ENCODE measurements around the gene CAMK2D.
A peak's percentile ranks its signal among the peaks of the same experiment; 100 is the strongest.

The CAMK2D gene

DNA sequence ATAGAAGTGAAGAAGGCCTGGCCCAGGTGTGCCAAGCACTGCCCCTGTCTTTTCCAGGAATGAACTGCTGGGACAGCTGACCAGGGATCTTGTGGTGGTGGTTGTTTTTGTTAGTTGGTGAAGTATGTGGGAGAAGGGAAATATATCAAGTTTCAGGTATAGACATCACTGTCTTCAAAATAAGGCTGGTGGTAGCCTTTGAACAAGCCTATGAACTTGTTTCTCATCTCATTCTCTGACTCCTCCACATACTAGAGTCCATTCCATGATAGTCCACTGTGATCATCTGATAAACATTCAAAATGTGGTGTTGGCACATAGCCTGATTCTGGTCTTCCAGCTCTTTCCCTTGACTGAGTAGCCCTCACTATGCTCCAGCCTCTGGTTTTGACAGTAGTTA, 303.7 kb downstream of the CAMK2D start:
- no peak for DNase-seq

DNA sequence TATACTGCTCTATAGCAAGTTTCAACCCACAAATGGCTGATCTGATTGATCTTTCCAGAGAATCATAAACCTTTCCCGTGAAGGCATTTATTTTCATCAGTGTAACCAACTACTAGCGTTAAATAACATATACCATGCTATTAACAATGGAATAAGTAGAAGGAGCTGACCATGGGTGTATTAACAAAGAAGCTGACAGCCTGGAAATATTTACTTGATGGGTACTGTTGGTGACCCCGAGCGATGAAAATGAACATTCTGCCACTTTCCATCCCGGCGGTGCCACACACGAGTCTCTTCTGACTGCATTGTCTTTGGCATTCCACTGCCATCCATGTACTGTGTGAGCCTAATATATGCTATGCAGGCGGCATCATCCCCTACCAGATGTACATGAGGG, 304.4 kb downstream of the CAMK2D start:
- no peak for DNase-seq

DNA sequence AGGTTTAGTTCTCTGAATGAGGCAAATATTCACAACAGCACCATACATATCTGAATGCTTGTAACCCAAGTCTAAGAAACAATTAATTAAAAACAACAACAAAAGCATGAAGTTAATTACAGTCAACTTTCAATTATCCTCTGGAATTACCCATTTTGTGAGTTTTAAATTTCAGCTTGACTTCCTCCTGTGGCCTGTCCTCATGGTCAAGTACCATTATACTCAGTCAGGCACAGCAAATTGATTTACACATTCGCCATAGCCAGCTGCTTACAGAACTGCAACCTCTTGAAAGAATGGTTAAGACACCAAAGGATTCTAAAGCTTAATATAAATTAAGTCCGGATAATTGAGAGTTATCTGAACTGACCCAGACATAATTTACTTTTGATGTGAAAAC, 306.5 kb downstream of the CAMK2D start:
- DNase-seq = no peak

- DNase-seq = no peak
Observed at GRCh38 chr4:113452868-113453620, 308.5 kb downstream of the CAMK2D start.

GRCh38 chr4:113452152-113452551, 309.4 kb downstream of the CAMK2D start:
- DNase-seq = no peak

DNA sequence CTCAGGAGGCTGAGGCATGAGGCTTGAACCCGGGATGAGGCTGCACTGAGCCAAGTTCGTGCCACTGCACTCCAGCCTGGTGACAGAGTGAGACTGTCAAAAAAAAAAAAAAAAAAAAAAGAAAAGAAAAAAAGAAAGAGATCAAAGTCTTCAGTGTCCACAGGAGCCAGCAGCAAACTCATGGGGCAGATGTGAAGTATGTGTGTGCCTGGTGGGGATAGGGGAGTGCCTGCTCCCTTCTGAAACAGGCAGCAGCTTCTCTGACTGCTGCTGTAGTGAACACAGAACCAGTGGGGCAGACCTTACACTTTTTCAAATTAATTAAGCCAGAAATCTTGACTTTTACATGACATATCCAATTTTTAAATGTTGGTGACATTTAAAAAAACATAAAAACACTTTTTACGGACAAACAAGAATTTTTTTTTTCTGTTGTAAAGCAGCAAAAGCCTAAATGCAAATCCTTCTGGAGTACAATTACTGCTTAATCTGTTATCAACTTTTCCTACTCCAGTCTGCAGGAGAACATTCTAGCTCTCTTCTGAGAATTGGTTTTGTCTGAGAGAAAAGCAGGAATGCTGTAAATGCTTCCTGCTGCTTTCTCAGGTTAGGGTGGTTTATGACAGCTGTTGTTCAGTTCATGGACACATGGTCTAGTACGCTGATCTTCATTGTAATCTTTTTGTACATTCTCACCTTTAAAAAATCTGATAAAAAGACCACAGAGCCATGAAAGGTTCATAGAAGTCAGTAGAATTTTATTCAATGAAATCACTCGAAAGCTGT, 311.1 kb downstream of the CAMK2D start:
- no peak for DNase-seq

DNA sequence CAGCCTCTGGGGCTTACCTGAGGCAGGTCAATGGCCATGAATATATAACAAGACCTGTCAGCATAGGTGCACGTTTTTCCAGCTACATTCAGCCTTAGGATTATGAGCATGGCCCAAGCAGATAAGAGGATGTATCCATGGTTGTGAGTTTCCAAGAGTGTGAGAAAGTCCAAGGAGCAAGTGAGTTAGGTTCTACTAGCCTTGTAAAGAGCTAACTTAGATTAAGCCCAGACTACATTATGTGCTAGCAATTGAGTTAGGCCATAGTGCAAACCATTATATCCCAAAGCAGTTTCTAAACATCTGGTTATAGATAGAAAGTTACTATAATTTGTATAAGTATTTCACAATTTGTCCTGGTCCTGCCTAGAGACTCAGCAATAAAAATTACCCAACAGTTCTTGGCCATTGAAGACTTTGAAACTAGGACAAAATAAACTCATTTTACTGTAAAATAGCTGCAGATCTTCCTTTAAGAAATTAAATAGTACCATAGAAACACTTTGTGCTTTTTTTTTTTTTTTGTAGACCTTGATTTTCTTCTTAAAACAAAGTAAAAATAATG, 312.0 kb downstream of the CAMK2D start:
- no peak for DNase-seq

- no peak for DNase-seq
Observed at GRCh38 chr4:113447769-113448168, 313.8 kb downstream of the CAMK2D start.

DNA sequence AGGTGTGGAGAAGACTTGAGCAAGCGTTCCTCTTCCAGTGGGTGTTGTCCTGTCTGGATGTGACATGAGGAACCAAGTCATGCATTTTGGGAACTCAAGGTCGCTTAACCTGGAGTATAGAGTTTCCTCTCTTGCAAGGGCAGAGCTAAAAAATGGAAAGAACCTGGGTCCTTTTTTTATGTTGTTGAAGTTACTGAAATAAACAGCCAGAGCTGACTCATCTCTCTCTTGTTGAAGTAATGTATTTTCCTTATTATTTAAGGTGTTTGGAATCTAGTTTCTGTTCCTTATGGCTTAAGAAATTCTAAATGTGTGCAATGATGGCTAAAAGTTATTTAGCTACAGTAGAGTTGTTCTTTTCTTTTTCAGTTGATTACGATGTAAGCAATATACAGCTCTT, 314.5 kb downstream of the CAMK2D start:
- no peak for DNase-seq

DNA sequence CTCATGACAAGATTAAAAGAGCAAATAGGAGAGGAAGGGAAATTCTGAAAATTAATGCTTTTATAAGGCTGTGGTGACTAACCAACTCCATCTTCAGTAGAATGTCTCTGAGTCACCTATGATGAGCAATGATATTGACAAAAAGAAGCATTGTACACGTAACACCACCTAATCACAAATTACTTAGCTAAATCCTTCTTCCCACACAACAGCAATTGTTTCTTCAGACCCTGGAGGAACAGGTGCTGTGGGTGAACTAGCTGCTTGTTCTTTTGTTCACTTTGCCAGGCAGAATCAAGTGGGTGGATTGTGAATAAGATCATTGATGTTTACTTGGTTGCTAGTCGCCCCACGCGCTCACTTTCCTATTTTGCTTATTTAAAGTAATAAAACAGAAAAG, 315.5 kb downstream of the CAMK2D start:
- no peak for DNase-seq

DNA sequence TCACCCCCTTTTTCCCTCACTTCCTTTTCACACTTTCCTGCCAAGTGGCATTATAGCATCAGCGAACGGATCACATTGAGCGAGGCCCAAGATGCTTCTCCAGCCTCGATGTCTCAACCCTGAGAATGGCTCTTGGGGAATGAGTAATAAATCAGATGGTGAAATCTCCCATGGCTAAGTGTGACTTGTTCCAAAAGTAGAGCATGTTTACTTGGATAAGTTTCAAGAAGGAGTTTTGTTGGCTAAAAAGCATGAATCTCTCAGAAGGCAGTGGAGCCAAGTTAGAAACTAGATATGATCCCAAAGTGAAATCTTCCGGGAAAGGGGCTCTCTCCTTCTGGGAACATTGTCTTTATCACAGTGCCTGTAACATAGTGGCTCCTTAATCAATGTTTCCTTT, 316.3 kb downstream of the CAMK2D start:
- DNase-seq = no peak

GRCh38 chr4:113444386-113444785, 317.2 kb downstream of the CAMK2D start:
- no peak for DNase-seq

GRCh38 chr4:113442826-113443225, 318.7 kb downstream of the CAMK2D start:
- no peak for DNase-seq

DNA sequence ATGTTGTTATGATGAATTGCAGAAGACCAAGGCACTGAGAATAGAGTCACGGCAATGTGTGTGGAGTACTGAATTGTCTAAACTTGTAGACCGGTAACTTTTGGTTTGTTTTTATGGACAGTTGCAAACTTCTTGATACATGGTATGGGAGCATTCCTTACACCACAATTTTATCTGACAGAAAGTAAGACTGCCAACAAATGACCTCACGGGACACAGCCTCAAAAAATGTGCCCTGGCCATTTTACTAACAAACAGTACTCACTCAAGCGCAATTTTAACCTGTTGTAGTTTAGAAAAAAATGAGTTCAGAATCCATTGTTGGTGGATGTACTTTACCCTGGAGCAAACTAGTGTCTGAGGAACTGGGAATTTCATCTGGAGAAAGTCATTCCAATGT, 321.2 kb downstream of the CAMK2D start:
- DNase-seq = no peak

DNA sequence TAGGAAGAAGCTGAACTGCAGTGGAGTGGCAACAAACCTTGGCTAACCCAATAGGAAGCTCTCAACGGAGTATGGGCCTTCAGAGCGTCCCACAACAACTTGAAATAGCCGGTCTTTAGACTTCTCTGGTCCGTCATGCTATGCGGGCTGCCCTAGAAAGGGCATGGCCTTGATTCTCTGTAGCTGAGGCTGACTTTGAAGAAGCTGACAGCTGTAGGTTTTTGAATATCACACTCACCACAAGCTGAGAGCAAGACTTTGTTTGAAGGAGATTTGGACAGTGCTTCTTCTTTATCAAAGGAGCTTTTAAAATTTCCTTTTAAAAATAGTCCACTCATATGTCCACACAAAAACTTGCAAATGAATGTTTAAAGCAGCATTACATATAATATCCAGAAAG, 322.9 kb downstream of the CAMK2D start:
- DNase-seq = no peak

- no peak for DNase-seq
Observed at GRCh38 chr4:113437129-113437528, 324.4 kb downstream of the CAMK2D start.

GRCh38 chr4:113436360-113436759, 325.2 kb downstream of the CAMK2D start:
- DNase-seq = no peak

GRCh38 chr4:113435893-113436292, 325.6 kb downstream of the CAMK2D start:
- DNase-seq = peak; percentile 49

- no peak for DNase-seq
Observed at GRCh38 chr4:113434247-113434587, 327.3 kb downstream of the CAMK2D start.

GRCh38 chr4:113433536-113434246, 327.8 kb downstream of the CAMK2D start:
- no peak for DNase-seq

- no peak for DNase-seq
Observed at GRCh38 chr4:113433116-113433515, 328.4 kb downstream of the CAMK2D start.

GRCh38 chr4:113423631-113424030, 337.9 kb downstream of the CAMK2D start:
- no peak for DNase-seq

- DNase-seq = no peak
Observed at GRCh38 chr4:113420938-113421337, 340.6 kb downstream of the CAMK2D start.

- DNase-seq = no peak
Observed at GRCh38 chr4:113419631-113420030, 341.9 kb downstream of the CAMK2D start.
